Central memory CD8-positive, alpha-beta T cell (primary cell): ENCODE results near the gene UCN.
"Not testable (repeated sequence)": the region's sequence is repeated elsewhere in the genome, so short reads cannot be mapped to it uniquely, and the experiment has no call there.

Experiments used
- ATAC-seq: fragments of 150-1000 bp; cut with Tn5 transposase; replicated peaks from 2 replicates; pipeline ENCODE4 v1.10.0; 2022; ENCODE audit warnings: mild to moderate bottlenecking, moderate FRiP score, moderate number of reproducible peaks; ENCODE audit not compliant: poor library complexity, severe bottlenecking; ENCODE audit errors: extremely low read depth
- DNase-seq, 2 donors: peaks; one replicate each; pipeline ENCODE4 v3.0.0; 2021; ENCODE audit warnings: low spot score in 2 of 2
- H3K27ac Mint-ChIP-seq: one replicate; pipeline ENCODE4 v1.8.0; 2022; ENCODE audit warnings: low read depth, mild to moderate bottlenecking, moderate library complexity, mixed read lengths
- H3K27me3 Mint-ChIP-seq: one replicate; pipeline ENCODE4 v1.8.0; 2022; ENCODE audit warnings: mixed read lengths
- H3K36me3 Mint-ChIP-seq: one replicate; pipeline ENCODE4 v1.8.0; 2022; ENCODE audit warnings: mild to moderate bottlenecking, moderate library complexity, mixed read lengths; ENCODE audit not compliant: insufficient read depth
- H3K4me1 Mint-ChIP-seq: one replicate; pipeline ENCODE4 v1.8.0; 2022; ENCODE audit warnings: mixed read lengths
- H3K4me3 Mint-ChIP-seq: one replicate; pipeline ENCODE4 v1.8.0; 2022; ENCODE audit warnings: mild to moderate bottlenecking, moderate library complexity, mixed read lengths
- H3K9me3 Mint-ChIP-seq: one replicate; pipeline ENCODE4 v1.8.0; 2022; ENCODE audit warnings: mixed read lengths

Gene UCN

DNA sequence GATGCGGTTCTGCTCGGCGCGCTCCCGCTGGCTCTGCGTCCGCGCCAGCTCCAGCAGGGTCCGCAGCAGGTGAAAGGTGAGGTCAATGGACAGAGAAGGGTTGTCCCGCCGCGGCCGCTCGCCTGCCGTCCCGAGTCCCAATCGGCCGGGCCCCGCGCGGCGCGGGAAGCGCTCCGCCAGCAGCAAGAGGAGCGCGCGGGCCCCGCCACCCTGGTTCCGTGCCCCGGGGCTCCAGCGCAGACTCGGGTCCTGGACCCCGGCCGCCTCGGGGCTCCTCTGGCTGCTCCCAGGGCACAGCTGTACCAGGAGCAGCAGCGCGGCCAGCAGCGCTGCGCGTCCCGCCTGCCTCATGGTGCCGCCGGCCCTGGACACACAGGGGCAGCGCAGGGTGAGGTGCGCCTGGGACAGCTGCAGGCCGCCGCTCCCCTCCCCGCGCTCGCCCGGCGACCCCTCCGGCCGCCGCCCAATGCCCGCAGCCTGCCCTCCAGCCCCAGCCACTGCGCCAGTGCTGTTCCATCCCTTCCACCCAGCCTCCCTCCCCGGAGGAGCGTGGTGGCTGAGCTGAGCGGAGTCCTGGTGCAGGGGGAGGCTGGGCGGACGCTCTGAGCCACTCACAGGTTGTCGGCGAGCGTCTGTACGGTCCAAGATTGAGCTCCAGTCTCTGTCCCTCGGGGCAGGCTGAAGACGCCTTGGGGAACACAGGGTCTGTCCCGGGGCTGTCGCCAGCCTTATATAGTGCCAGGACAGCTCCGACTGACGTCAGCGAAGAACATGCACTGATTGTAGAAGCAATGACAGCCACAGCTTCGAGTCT lies 493 bp downstream of the UCN start:
- H3K9me3 Mint-ChIP-seq = no peaks in the 10 kb centered on the region
- H3K4me3 Mint-ChIP-seq = peak overlapping the region; percentile 53
- no peaks in the 10 kb centered on the region for H3K4me1 Mint-ChIP-seq
- ATAC-seq (no peak), DNase-seq (no peak)
- H3K27me3 Mint-ChIP-seq = peaks cover 29% of the 10 kb centered on the region
- H3K27ac Mint-ChIP-seq = no peak overlapping the region
- peaks cover 10% of the 10 kb centered on the region for H3K36me3 Mint-ChIP-seq

DNA sequence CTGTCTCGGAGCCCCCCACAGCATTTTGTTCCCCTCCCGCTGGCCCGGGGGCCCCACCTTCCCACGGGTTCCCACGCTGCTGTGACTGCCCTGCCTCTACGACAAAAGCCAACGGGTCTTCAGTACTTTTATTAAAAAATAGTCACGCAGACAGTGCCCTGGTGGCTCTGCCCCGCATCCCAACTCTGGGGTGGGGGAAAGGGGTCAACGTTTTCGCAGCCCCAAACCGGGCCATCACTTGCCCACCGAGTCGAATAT lies 1.0 kb downstream of the UCN start:
- H3K36me3 Mint-ChIP-seq = peaks cover 7% of the 10 kb centered on the region
- peaks cover 29% of the 10 kb centered on the region for H3K27me3 Mint-ChIP-seq
- H3K27ac Mint-ChIP-seq = no peak overlapping the region
- ATAC-seq (no peak), DNase-seq (no peak)
- no peaks in the 10 kb centered on the region for H3K4me1 Mint-ChIP-seq
- no peaks in the 10 kb centered on the region for H3K9me3 Mint-ChIP-seq
- peak overlapping the region; percentile 53 for H3K4me3 Mint-ChIP-seq

DNA sequence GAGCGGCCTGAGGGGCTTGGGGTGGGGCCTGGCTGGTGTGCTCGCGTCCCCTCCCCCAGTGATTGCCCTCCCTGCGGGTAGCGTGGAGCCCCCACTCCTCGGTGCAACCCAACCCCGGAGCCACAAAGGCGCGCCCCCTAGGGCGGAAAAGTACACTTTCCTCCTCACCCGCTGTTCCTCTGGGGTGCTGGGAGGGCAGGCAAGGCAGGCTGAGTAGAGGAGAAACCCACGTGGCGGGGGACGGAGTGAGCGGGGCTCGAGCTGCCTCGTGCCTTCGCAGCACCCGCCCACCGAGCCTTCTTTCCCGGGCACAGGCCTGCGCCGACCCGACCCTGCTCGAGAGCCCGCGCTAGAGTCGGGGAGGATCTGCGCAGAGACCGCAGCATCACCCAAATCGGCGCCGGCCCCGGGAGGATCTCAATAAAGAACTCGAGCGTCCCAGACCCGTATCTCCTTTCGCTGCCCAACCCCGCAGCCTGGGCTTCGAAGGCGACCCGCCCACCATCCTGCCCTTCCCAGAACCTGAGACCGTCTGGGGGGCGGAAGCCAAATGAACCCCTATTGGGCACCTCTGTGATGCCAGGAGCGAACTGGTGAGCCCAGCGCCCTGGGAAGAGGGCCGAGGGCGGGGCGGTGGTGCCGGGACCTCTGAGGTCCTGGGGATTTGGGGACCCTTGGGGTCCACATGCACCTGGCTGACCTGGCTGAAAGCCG lies 1.5 kb downstream of the UCN start:
- Mint-ChIP-seq H3K9me3 (no peaks in the 10 kb centered on the region), H3K4me3 (peak overlapping the region; percentile 53), H3K4me1 (no peaks in the 10 kb centered on the region), H3K27me3 (peaks cover 29% of the 10 kb centered on the region), H3K27ac (no peak overlapping the region), H3K36me3 (peaks cover 6% of the 10 kb centered on the region)
- peak; percentile 48 for ATAC-seq
- no peak for DNase-seq

DNA sequence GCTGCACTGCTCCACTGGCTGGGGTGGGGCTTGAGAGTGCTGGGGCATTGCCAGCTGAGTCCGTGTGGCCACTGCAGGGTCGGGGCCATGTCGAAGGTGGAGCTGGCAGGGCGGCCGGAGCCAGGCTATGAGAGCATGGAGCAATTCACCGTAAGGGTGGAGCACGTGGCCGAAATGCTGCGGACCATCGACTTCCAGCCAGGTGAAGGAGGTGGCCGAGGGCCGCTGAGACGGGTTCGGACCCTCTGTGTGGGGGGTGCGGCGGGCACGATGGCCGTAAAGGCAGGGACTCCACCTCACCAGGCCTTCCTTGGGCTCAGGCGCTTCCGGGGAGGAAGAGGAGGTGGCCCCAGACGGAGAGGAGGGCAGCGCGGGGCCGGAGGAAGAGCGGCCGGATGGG lies 2.1 kb downstream of the UCN start:
- H3K27ac Mint-ChIP-seq = no peak overlapping the region
- ATAC-seq (no peak), DNase-seq (no peak)
- peak overlapping the region; percentile 53 for H3K4me3 Mint-ChIP-seq
- H3K4me1 Mint-ChIP-seq = no peaks in the 10 kb centered on the region
- no peaks in the 10 kb centered on the region for H3K9me3 Mint-ChIP-seq
- H3K36me3 Mint-ChIP-seq = peaks cover 4% of the 10 kb centered on the region
- peaks cover 29% of the 10 kb centered on the region for H3K27me3 Mint-ChIP-seq

DNA sequence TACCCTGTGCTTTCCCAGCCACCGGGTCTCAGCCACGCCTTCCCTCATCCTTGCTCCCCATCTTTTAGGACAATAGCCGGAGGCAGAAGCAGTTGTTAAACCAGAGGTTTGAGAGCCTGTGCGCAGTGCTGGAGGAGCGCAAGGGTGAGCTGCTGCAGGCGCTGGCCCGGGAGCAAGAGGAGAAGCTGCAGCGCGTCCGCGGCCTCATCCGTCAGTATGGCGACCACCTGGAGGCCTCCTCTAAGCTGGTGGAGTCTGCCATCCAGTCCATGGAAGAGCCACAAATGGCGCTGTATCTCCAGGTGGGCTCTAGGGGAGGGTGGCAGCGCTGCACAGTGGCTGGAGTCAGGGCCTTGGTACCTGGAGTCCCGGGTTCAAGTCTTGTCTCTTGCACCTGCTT lies 2.7 kb downstream of the UCN start:
- Mint-ChIP-seq H3K4me1 (no peaks in the 10 kb centered on the region), H3K36me3 (peaks cover 4% of the 10 kb centered on the region), H3K27ac (no peak overlapping the region), H3K4me3 (peak overlapping the region; percentile 41), H3K9me3 (no peaks in the 10 kb centered on the region), H3K27me3 (peaks cover 29% of the 10 kb centered on the region)
- no peak for ATAC-seq
- DNase-seq = no peak

DNA sequence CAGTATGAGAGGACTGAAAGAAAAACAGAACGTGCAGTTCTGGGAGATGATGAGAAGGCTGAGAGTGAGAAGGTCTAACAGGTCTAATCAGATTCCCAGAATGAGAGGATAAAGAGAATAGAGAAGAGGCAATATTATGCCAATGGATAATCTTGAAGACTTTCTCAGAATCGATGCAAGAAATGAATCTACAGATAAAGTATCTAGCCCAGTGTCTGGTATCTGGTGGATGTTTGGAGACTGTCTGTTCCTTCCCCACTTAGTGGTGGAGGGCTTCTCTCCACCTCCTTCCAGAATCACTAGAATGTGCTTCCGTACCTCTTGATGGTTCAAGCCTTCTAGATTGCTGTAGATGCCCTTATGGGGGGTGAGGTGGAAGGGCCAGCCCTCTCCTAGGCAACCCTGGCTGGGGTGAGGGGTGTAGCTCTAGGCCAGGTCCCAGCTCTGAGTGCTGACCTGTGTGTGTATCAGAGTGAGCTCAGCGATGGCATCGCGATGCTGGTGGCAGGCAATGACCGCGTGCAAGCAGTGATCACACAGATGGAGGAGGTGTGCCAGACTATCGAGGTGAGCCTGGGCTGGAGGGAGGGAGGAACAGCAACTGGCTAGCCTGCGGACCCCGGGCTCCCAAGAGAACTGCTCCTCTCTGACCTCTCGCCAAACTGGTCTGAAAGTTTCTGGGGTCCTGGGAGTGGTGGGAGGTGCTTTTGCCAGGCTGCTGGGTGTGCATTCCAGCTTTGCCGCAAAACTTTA lies 3.6 kb downstream of the UCN start:
- Mint-ChIP-seq H3K9me3 (no peaks in the 10 kb centered on the region), H3K36me3 (peaks cover 6% of the 10 kb centered on the region), H3K4me1 (no peaks in the 10 kb centered on the region), H3K27me3 (peaks cover 32% of the 10 kb centered on the region), H3K27ac (no peak overlapping the region), H3K4me3 (no peak overlapping the region)
- no peak for DNase-seq
- no peak for ATAC-seq

DNA sequence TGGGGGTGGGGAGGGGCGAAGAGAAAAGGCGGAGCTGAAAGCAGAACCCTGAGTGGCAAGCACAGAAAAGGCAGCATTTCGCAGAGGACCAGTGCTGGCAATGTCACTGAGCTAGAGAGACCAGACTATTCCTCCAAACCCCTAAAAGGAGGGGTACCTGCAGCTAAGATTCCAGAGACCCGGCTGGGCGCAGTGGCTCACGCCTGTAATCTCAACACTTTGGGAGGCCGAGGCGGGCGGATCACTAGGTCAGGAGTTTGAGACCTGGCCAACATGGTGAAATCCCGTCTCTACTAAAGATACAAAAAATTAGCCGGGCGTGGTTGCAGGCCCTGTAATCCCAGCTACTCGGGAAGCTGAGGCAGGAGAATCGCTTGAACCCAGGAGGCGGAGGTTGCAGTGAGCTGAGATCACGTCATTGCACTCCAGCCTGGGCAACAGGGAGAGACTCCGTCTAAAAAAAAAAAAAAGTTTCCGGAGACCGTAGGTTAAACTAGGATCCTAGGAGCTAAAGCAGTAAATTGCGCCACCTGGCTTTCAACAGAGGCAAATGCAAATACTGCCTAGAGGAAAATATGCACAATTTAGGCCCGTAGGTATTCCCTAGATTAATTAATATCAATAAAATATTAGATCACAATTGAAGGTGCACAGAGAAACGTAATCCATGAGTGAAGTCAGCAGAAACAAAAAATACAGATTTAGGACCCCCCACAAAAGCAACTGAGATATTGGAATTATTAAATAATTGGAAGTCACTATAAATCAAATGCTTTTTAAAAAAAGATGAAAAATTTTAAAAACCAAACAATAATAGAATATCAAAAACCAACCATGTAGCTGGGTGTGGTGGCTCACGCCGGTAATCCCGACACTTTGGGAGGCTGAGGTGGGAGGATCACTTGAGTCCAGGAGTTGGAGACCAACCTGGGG lies 4.9 kb downstream of the UCN start:
- Mint-ChIP-seq H3K9me3 (no peaks in the 10 kb centered on the region), H3K4me1 (no peaks in the 10 kb centered on the region), H3K27me3 (peaks cover 45% of the 10 kb centered on the region), H3K36me3 (peaks cover 4% of the 10 kb centered on the region), H3K27ac (no peak overlapping the region), H3K4me3 (peak overlapping the region; percentile 65)
- DNase-seq = peak in 1 of 2 donors; percentile 21
- peak; percentile 49 for ATAC-seq

DNA sequence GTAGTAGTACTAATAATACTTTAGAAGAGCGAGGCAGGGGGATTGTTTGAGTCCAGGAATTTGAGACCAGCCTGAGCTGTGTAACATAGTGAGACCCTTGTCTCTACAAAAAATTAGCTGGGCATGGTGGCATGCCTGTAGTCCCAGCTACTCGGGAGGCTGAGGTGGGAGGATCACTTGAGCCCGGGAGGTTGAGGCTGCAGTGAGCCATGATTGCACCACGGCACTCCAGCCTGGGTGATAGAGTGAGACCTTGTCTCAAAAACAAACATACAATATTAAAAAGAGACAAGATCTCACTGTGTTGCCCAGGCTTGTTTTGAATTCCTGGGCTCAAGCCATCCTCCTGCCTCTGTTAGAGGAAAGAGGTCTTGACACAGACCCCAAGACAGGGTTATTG lies 7.6 kb downstream of the UCN start:
- not testable (repeated sequence) for H3K4me3 Mint-ChIP-seq, DNase-seq

DNA sequence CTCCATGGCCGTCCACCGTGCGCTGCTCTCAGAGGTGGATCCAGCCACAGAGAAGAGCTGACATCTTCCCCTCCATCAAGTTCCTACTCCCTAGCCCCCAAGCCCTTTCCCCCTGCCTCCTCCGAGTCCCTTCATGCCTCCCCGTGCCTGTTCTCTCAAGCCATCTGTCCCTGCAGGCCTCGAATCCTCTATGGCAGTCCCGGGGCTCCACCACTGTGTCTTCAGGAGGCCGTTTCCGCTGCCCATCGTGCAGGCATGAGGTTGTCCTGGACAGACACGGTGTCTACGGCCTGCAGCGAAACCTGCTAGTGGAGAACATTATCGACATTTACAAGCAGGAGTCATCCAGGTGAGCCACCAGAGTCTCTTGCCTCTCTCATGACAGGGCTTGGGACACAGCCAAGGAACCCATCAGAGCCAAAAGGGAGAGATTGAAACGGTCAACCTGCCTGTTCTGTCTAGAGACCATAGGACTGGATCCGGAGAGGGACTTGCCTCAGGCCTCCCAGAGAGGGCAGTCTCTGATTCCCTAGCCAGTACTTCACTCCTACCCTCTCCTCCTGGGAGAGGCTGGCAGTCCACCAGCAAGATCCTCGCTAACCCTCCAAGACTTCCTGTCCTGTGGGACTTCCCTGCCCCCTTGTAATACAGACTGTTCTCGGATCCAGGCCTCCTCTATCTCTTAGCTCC lies 9.7 kb downstream of the UCN start:
- H3K27me3 Mint-ChIP-seq = peaks cover 44% of the 10 kb centered on the region
- H3K36me3 Mint-ChIP-seq = peaks cover 2% of the 10 kb centered on the region
- no peaks in the 10 kb centered on the region for H3K4me1 Mint-ChIP-seq
- no peak overlapping the region for H3K4me3 Mint-ChIP-seq
- ATAC-seq (no peak), DNase-seq (no peak)
- no peaks in the 10 kb centered on the region for H3K9me3 Mint-ChIP-seq
- no peak overlapping the region for H3K27ac Mint-ChIP-seq

More for the DNA sequence above, 7.6 kb downstream of the UCN start:
- not testable (repeated sequence) for H3K27ac Mint-ChIP-seq, H3K4me1 Mint-ChIP-seq, H3K36me3 Mint-ChIP-seq, ATAC-seq, H3K9me3 Mint-ChIP-seq
- H3K27me3 Mint-ChIP-seq = peaks cover 49% of the 10 kb centered on the region

DNA sequence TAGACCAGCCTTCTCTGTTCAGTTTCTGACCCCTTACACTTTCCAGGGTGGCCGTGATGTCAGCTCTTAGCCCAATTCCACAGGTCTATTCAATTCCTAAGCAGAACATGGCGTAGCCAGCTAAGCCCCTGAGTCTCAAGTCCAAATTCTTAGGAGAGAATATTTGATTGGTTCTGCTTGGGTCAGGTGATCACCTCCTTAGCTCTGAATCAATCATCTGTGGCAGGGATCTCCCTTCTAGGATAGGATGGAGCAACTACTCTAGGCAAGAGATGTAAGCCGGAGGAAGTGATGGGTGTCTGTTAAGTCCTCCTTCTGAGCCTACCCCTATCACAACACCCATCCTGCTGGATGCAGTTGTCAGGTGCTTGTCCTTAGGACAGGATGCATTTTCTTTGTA lies 11.1 kb downstream of the UCN start:
- peaks cover 2% of the 10 kb centered on the region for H3K36me3 Mint-ChIP-seq
- H3K4me1 Mint-ChIP-seq = no peaks in the 10 kb centered on the region
- ATAC-seq (no peak), DNase-seq (no peak)
- peaks cover 58% of the 10 kb centered on the region for H3K27me3 Mint-ChIP-seq
- no peaks in the 10 kb centered on the region for H3K9me3 Mint-ChIP-seq
- H3K27ac Mint-ChIP-seq = no peak overlapping the region
- H3K4me3 Mint-ChIP-seq = no peak overlapping the region

DNA sequence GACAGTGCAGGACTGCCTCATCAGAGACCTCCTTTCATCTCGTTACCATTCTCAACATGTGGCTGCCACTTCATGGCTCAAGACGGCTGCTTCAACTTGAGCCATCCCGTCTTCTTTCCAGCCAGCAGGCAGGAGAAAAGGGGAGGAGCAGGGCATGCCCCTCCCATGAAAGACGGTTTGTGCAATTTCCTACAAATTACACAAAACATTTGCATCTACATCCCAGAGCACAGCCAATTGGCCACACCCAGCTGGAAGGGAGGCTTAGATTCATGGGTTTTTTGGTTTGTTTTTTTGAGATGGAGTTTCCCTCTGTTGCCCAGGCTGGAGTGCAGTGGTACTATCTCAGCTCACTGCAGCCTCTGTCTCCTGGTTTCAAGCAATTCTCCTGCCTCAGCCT lies 11.8 kb downstream of the UCN start:
- no peak overlapping the region for H3K4me3 Mint-ChIP-seq
- DNase-seq = no peak
- no peak overlapping the region for H3K27ac Mint-ChIP-seq
- peaks cover 65% of the 10 kb centered on the region for H3K27me3 Mint-ChIP-seq
- no peak for ATAC-seq
- H3K9me3 Mint-ChIP-seq = no peaks in the 10 kb centered on the region
- H3K4me1 Mint-ChIP-seq = no peaks in the 10 kb centered on the region
- peaks cover 2% of the 10 kb centered on the region for H3K36me3 Mint-ChIP-seq

DNA sequence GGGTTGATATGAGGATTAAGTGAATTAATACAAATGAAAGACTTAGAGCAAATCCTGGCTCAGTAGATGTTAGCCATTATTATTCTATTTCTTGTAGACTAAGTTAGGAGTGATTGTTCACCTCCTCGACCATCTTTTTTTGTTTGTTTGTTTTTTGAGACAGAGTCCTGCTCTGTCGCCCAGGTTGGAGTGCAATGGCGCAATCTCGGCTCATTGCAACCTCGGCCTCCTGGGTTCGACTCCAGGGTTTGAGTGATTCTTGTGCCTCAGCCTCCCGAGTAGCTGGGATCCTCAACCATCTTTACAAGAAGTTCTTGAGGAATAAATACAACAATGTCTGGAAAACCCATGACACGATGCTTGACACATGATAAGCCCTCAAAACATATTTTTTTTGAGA lies 13.3 kb downstream of the UCN start:
- no peaks in the 10 kb centered on the region for H3K4me1 Mint-ChIP-seq
- H3K27me3 Mint-ChIP-seq = peaks cover 68% of the 10 kb centered on the region
- no peak overlapping the region for H3K4me3 Mint-ChIP-seq
- H3K27ac Mint-ChIP-seq = no peak overlapping the region
- DNase-seq (no peak), ATAC-seq (no peak)
- H3K36me3 Mint-ChIP-seq = peaks cover 2% of the 10 kb centered on the region
- H3K9me3 Mint-ChIP-seq = no peaks in the 10 kb centered on the region
